ENCODE measurements around the gene DNAJC5.
"Not testable (repeated sequence)": the region's sequence is repeated elsewhere in the genome, so short reads cannot be mapped to it uniquely, and the experiment has no call there.

Gene DNAJC5

DNA sequence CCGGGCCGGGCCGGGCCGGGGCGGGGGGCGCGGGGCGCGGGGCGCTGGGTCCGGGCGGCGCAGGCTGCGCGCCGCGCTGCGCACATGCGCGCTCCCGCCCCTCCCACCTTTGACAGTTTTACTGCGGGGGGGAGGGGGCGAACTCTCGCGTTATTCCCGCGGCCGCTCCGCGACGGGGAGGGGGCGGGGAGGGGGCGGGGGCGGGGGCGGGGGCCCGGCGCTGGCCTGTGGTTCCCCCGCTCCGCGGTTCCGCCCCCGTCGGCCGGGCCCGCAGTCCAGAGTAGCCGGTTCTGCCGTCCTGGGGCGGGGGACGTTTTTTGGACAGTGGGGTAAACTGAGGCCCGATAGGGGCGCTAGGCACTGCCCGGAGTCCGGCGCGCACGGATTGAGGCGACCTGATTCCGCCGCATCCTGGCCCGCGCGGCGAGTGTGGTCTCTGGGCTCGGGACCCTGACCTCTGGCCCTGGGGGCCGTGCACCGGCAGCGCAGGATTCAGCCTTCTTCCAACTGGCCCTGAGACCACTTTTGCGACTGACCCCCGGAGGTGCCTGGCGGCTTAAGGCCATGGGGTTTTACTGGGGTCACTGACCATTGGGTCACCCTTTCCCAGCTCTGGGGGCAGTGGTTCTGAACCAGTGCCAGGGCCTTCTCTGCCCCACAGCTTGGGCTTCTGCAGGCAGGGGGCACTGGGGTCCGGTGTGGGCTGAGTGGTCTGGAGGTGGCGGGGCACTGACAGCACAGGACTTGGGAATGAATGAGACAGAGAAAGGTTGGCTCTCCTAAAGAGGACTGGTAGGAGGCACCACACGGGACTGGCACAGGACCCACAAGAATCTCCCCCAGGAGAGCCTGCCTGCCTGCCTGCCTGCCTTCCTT, 75.2 kb downstream of the DNAJC5 start, which contains the start of gene ZNF512B:
Gene ZNF512B, minus strand, starts transcription at position 93 of the 876 bp plus-strand sequence. CDS start 1,980 bp downstream, outside the sequence.
- peak; percentile 47 for DNase-seq

DNA sequence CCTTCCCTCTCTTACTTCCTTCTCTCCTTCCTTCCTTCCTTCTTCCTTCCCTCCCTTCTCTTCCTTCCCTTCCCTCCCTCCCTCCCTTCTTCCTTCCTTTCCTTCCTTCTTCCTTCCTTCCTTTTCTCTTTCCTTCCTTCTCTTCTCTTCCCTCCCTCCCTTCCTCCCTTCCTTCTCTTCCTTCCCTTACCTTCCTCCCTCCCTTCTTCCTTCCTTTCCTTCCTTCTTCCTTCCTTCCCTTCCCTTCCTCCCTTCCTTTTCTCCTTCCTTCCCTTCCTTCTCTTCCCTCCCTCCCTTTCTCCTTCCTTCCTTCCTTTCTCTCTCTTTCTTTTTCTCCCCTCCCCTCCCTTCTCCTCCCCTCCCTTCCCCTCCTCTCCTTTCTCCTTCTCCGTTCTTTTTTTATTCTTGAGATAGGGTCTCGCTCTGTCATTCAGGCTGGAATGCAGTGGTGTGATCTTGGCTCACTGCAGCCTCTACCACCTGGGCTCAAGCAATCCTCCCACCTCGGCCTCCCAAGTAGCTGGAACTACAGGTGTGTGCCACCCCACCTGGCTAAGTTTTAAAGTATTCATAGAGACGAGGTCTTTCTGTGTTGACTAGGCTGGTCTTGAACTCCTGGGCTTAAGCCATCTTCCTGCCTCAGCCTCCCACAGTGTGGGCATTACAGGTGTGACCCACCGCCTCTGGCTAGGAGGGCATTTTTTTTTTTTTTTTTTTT, 75.9 kb downstream of the DNAJC5 start:
- no peak for DNase-seq

DNA sequence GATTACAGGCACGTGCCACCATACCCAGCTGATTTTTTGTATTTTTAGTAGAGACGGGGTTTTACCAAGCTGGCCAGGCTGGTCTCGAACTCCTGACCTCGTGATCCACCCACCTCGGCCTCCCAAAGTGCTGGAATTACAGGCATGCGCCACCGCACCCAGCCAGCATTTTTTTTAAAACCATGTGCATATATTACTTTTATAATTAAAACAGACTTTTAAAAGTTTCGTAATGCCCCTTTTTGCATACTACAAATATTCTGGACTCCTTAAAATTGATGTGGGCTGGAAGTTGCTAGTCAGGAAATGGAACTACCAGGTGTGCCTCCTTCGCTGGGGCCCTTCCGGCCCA, 77.0 kb downstream of the DNAJC5 start:
- DNase-seq: not testable (repeated sequence)

DNA sequence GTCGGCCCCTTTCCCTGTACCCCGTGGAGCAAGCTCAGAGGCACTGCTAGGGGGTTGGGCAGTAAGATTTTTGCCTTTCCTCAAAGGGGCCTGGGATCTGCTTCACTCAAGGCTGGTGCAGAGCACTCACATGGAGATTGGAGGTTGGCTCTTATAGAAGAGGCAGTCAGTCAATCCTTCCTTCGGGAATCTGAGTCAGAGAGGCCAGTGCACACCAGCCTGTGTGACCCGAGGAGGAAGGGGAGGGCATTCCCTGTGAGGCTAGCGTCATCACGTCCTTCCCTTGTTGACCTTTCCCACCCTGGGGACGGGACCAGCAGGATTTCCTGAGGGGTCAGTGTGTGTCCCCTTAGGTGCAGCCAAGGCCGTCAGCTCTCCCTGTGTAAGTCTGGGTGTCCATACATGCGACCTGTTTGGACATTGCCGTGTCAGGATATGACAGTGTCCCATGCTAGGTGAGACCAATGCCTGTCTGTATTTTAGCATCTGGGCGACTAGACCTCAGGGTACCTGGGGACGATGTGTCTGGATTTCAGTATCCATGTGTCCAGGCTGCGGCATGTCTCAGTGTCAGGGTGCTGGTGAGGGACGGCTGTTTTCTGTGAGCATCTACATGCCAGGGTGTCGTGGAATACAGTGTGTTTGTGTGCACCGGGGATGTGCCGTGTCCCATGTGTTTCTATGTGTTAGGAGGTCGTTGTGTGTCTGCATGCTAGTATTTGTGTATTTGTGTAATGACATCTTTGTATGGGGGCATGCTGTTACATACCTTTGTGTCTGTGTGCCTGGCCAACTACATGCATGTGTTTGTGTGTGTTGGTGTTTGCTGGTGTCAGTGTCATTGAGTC, 77.6 kb downstream of the DNAJC5 start:
- DNase-seq: no peak

DNA sequence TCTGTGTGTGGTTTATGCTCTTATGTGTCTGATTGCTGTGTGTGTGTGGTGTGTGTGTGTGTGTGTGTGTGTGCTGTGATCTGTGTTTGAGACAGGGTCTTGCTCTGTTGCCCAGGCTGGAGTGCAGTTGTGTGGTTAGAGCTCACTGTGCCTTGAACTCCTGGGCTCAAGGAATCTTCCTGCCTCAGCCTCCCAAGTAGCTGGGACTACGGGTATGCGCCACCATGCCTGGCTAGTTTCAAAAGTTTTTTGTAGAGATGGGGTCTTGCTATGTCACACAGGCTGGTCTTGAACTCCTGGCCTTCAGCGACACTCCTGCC, 78.2 kb downstream of the DNAJC5 start:
- no peak for DNase-seq

DNA sequence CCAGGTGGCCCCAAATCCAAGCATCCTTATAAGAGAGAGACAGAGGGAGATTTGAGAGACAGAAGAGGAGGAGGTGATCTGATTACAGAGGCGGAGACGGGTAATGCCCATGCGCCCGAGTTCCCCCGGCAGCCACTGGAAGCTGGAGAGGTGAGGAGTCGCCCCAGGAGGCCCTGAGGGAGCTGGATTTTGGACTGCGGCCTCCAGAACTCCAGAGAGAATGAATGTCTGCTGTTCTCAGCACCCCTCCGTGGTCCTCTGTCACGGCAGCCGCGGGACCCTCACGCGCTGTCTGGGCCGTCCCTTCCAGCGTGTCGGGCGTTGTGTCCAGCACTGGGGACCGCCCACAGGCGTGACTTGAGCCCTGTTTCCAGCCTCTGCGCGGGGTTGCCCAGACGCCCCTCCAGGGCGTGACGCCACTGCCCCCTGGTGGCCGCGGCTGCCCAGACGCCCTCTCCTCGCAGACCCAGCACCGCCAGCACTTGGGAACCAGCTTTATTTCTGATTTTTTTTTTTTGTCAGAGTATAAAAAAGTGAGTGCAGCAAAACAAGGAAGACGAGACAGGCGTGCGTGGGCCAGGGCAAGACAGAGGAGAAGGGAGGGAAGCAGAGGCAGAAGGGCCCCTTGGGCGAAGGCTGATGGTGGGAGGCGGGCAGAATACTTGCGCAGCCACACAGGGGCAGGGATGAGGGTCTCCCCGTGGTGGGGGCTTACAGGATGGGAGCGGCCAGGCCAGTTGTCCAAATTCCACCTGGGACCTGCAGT, 78.9 kb downstream of the DNAJC5 start:
- peak; percentile 78 for DNase-seq

DNA sequence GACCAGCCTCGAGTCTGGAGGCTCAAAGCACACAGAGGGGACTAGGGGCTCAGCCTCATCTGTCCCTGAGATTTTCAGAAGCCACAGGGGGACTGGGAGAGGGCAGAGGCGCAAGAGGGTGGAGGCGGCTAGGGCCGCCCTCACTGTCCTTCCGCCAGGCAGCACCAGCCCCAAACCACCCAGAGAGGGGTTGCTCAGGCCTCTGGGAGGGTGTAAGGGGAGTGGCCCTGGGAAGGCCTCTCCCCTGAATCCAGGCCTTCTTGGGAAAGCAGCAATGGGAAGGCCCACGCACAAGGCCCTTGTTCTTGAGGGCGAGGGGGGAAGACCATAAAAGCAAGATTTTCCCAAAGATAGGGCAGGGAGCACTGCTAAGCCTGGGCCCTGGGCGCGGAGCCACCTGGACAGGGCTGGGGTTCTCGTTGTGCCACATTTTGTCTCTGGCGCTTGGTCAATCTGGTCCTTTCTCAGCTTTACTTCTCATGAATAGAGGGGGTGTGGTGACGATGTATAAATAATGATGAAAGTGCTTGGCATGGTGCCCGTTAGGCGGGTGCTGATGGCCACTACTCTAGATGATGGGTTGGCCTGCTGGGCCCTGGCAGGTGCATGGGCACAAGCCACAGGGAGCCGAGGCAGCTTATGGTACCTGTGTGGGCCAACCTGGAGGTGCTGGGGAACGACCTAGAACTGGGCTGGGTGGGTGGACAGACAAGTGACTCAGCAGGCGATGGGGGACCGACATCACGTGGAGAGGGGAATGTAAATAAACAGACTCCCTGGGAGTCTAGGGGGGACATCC, 79.7 kb downstream of the DNAJC5 start:
- no peak for DNase-seq

DNA sequence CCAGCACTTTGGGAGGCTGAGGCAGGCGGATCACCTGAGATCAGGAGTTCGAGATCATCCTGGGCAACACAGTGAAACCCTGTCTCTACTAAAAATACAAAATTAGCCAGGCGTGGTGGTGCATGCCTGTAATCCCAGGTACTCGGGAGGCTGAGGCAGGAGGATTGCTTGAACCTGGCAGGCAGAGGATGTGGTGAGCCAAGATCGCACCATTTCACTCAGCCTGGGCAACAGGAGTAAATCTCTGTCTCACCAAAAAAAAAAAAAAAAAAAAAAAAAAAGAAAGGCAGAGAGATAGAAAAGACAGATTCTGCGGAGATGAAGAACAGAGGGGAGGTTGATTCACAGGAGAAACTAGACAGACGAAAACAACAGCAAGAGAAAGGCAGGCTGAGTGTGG, 81.6 kb downstream of the DNAJC5 start:
- DNase-seq: not testable (repeated sequence)

DNA sequence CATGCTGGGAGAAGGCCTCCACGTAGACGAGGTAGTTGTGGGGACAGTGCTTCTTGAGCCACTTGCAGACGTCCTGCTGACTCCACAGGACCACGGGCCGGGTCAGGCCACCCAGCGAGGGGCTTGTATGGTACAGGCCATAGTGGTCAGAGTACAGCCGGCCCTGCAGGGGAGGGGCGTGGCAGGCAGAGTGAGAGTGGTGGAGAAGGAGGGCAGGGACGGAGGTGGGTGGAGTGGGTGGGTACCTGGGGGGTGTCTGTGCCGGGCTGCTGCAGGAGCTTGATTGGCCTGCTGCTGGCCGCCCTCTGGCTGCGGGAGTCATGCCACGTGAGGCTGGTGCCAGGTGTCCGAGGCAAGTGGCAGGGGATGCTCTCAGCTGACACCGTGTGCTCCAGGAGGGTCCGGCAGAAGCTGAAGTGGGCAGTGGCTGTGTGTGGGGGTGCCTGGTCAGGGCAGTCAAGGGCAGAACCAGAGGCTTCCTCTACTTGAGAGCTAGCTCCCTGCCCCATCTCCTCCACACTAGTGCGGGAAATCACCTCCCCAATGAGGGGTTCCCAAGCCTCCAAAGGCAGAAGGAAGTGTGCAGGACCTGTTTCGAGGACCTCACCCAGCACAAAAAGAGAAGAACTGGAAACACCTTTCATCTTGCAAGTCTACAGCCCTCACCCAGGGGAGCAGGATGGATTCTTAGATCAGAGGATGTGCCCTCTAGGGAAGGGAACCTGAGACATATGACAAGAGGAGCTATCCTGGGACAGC, 82.2 kb downstream of the DNAJC5 start:
- DNase-seq: no peak

DNA sequence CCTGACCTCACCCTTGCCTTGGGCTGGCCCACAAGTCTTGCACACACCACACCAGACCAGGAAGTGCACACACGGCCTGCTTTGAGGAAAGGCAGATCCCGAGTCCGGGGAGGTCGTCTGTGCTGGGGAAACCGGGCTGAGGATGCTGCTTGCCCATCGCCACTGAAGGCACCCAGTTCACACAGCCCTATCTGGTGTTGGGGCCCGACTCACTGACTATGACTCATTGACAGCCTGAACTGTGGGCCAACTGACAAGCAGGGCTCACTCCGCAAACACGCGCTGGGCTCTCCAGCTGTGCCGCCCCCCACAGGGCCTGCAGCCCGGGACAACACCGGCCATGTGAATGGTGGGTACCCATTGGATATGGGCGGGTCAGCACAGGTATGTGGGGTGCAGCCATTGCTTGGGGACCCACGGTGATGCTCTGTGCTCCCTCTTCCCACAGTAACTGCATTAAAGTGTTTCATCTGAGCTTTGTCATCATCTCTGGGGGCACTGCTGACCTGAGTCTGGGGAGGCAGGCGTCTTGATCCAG, 82.9 kb downstream of the DNAJC5 start:
- peak; percentile 71 for DNase-seq

DNA sequence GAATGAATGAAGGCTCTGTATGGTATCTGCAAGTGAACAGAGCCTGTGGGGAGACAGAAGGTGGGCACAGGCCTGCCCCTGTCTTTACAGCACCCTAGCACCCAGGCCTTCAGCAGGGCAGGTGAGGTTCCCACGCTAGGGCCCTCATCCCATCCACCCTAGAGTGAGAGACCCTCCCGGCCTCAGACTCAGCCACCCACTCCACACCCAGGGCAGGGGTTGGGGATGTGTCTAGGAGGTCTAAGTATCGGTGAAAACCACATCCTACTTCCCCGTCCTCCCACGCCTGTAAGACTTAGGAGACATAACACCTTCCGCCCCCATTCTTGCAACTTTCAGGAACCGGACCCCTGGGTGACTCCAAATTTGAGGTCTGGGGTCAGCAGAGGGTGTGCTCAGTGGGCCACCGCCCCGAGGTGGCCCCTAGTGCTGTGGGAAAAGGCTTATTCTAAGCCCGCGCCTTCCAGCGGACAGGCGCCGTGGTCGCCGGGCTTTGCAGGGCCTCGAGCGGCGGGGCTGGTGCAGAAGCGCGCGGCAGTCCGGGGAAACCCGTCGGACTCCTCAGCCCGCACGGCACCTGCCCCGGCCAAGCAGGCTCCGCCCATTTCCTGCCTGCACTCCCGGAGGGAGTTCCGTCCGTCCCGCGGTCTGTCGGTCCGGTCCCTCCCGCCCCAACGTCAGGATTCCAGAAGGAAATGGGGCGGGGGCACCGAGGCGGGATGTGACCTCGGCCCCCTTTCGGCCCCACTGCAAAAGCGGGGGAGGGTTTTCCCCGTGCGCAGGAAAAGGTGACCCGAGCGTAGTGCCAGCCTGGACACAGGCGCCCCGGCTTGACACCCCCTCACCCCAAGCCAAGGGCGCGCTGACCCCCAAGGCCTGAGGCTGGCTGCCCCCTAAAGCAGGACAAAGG, 83.6 kb downstream of the DNAJC5 start:
- no peak for DNase-seq

DNA sequence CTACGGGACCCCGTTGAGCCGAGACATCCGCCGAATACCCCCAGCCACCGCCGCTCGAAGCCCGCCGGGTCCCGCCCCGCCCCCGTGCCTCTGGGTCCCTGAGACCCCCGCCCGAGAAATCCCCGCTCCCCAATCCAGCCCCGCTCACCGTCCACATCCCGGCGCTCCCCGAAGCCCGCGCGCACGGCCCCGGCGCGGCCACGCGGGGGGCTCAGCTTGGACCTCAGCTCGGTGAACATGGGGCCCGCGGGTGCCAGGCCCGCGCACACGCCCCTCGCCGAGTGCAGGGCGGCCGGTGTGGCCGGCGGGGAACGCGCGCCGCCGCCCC, 84.3 kb downstream of the DNAJC5 start:
- DNase-seq: no peak

DNA sequence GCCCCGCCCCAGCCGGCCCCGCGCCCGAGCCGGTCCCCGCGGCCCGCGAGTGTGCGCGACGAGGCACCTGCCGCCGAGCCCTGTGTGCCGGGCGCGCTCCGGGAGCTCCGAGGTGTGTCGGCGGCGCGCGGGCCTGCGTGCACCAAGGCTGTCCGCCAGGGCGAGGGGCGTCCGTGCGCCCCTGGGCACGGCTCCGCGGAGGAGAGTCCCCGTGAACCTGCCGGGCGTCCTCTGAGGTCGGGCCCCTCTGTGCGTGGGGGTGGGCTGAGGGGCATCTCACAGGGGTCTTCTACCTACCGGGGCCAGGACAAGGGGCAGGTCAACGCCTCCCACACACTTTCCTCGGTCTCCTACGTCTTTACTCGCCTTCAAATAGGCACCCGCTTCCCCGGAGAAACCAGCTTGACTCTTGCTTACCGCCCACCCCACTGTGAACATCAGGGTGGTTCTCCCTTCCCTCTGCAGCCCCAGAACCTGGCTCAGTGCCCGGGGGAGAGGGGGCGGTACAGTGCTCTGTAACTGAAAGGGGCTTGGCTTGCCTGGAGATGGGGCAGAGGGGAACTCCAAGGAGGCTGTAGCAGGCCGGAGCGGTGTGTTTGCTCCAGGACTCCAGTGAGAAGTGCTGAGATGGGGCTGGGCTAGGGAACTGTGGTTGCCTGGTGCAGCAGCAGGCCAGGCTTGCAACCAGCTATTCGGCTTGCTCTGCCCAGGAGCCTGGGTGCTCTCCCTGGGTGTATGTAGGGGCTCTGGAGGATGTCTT, 84.8 kb downstream of the DNAJC5 start, which contains the start of gene SAMD10:
Gene SAMD10, minus strand, starts transcription at position 86 of the 760 bp plus-strand sequence. CDS start 175 bp downstream, outside the sequence.
- no peak for DNase-seq

DNA sequence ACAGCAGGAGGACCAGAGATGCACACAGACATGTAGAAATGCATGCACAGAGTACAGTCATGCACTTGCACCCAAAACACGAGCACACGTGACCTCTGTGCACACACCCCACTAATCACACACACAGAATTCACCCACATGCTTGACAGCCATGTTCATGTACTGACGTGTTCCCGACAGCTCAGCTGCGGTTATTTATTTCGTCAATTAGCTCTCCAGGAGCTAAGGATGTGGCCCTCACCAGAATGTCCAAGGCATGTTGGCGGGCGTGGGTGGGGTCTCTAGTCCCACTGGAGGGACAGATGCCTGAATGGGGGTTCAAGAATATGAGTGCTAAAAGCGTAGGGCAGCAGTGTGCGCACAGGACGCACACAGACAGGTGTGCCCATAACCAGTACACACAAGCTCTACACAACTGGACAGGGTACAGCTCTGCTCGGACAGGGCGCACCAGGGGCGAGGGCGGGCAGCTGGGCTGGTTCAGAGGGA, 85.4 kb downstream of the DNAJC5 start:
- no peak for DNase-seq

DNA sequence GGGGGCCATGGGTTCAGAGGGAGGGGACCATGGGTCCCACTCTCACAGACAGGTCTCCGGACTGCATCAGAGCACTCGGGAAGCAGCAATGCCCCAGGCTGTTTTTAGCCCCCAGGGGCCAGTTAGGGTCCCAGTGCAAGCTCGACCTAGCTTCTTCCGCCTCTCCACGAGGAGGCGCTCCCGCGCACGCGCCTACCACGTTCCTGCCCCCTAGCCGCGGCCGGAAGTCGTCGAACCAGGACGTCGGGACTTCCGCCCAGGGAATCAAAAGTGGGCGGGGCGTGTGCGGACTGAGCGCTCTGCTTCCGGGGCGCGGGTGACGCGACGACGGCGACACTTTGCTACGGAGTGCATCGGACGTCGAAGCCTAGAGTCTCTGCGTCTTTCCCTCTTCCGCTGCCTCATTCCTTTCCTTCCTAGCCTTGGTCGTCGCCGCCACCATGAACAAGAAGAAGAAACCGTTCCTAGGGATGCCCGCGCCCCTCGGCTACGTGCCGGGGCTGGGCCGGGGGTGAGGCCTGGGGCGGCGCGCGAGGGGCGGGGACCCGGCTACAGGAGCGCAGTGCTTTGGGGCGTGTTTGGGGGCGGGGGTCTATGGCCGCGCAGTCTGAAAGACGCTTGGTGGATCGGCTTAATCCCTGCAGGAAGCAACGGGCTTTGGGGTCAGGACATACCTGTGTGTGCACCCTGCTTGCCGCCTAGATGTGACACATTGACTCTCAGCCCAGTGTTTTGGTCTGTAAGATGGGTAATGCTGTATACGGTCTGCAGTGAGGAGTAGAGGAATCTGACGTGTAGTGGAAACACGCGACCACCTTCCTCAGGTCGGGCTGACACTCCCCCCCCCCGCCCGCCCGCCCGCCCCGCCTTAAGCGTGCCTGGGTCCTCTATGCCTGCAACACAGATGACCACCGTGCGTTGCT, 86.1 kb downstream of the DNAJC5 start, which contains the start of gene PRPF6:
Gene PRPF6, plus strand, starts transcription at position 327 of the 923 bp plus-strand sequence. Its CDS starts 114 bp downstream, at position 441.
- peak; percentile 95 for DNase-seq

DNA sequence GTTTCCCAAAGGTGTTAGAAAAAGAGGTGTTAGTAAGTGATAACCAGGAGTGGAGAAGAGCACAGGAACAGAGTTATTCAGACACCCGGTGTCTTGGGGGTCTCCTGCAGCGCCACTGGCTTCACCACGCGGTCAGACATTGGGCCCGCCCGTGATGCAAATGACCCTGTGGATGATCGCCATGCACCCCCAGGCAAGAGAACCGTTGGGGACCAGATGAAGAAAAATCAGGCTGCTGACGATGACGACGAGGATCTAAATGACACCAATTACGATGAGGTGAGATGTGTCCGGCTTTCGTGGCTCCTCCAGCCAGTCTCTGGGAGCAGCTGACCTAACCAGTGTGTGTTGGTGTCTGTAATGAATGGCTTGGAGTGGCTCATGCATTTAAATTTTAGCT, 88.0 kb downstream of the DNAJC5 start:
- DNase-seq: no peak

Measured in HCEC 1CT (cell line).